Embryonic facial prominence (tissue), 1 donor: ENCODE measurements around the gene NAT14.

Experiments used
- DNase-seq: peaks from one replicate; pipeline ENCODE4 v3.0.0-alpha.2; 2016; ENCODE audit errors: extremely low spot score

The NAT14 gene

GRCh38 chr19:55471266-55471665, 13.7 kb upstream of the NAT14 start:
- no peak for DNase-seq

- DNase-seq = no peak
Measured at GRCh38 chr19:55472463-55472862, 12.5 kb upstream of the NAT14 start.

DNA sequence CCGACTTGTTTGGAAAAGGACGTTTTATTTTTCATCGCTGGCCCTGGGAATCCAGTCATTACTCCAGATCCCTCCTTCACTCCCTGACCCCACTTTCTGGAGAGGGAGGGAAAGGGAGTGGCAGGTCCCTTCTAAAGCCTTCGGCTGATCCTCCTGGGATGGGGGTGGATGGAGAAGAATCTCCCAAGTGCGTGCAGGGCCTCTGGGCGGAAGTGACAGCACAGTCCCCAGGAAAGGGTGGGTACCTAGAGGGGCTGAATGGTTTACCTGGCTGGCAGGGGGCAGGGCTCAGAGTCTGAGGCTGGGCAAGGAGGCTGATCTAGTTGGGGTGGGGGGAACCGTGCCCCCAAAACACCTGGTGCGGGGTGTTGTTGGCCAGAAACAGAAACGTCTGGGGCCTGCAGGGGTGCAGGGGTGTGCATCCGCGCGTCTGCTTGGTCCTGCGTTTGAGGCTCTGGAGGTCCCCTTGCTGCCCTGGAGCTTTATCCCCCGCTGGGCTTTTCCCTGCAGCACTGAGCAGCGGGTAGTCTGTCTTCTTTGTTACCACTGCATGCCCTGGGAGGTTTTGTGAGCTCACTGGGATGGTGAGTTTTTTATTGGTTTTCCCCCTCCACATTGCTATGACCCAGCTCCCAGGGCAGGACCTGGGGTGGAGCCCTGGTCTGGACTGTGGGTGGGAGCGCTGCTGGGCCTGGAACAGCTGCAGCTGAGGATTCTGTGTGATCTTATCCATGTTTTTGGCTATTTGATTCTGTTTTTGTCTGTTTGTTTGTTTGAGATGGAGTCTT, 11.6 kb upstream of the NAT14 start:
- DNase-seq = no peak

- DNase-seq = no peak
Measured at GRCh38 chr19:55474269-55475265, 10.4 kb upstream of the NAT14 start.

GRCh38 chr19:55476100-55476775, 8.8 kb upstream of the NAT14 start, which contains the start of gene ZNF628:
TSS of gene ZNF628 (plus strand) at chr19:55476617. CDS start at chr19:55479911, 3,294 bp downstream.
- DNase-seq = peak; percentile 96

DNA sequence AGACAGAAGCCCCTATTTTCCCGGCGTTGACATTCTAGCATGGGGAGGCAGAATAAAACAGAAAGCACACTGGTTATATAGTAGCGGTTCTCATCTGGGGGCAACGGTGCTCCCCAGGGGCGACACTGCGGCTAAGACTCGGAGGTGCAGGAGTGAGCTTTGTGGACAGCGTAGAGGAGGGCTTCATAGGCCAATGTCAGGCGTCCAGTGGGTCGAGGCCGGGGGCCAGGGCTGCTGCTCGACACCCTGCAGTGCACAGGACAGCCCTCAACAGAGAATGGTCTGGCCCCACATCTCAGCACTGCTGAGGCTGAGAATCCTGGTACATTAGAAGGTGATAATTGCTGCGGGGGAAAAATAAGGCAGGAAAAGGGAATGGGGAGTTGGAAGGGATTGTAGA, 7.1 kb upstream of the NAT14 start:
- DNase-seq = no peak

- DNase-seq = no peak
Measured at GRCh38 chr19:55478364-55478763, 6.6 kb upstream of the NAT14 start.

DNA sequence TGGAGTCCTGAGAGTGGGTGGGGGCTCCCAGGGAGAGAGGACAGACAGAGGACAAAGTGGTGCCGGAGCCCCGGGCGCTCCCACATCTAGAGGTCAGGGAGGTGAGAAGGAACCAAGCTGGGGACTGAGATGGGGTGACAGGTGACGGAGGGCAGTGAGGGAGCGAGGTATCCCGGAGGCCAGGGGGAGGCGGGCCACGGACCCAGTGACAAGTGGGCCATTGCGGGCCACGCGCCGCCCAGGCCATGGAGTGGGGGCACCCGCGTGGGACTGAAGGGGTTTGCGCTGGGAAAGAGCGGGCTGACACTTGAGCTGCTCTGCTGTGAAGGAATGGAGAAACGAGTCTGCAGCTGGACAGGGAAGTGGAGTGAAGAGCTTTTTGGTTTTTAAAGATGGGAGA, 5.9 kb upstream of the NAT14 start:
- DNase-seq = no peak

DNA sequence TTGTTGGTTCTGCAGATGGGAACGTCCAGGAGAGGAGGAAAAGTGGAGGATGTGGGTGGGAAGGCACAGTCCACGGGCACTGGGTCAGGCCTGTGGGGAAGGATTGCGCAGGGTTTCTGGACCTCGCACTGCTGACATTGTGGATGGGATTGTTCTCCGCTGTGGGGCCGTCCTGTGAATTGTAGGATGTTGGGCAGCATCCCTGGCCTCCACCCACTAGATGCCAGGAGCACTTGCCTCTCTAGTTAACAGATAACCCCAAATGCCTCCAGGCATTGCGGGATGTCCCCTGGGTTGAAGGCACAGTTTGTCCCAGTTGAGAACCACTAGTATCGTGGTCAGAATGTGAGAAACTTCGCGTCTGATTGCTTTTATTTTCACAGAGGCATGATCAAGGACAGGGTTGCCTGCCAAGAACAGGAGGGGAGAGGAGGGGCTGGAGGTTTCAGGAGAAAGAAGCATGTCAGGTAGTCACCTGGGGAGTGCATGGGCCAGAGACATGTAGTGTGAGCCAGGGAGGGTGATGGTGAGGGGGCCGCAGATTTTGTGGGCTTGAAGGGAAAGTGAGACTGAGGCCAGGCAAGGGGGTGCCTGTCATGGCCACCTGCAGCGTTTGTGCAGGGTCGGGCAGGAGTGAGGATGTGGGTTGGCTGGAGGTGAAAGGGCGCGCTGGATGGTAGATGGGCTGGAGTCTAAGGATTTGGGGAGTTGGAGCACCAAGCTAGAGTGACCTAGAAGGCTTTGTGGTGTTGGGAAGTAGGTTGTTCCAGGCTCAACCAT, 5.3 kb upstream of the NAT14 start:
- no peak for DNase-seq

GRCh38 chr19:55481148-55481793, 3.7 kb upstream of the NAT14 start:
- no peak for DNase-seq

- no peak for DNase-seq
Measured at GRCh38 chr19:55481794-55482155, 3.2 kb upstream of the NAT14 start.

DNA sequence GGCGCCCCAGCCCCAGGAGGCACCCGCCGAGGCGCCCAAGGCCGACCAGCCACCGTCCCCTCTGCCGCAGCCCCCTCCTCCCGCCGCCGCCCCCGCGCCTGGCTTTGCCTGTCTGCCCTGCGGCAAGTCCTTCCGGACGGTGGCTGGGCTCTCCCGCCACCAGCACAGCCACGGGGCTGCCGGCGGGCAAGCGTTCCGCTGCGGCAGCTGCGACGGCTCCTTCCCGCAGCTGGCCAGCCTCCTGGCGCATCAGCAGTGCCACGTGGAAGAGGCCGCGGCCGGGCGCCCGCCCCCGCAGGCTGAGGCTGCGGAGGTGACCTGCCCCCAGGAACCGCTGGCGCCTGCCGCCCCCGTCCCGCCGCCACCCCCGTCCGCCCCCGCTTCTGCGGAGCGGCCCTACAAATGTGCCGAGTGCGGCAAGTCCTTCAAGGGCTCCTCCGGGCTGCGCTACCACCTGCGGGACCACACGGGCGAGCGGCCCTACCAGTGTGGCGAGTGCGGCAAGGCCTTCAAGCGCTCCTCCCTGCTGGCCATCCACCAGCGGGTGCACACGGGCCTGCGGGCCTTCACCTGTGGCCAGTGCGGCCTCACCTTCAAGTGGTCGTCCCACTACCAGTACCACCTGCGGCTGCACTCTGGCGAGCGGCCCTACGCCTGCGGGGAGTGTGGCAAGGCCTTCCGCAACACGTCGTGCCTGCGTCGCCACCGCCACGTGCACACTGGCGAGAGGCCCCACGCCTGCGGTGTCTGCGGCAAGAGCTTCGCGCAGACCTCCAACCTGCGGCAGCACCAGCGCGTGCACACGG, 2.6 kb upstream of the NAT14 start:
- DNase-seq = no peak

- DNase-seq = no peak
Measured at GRCh38 chr19:55482967-55483705, 1.9 kb upstream of the NAT14 start.

GRCh38 chr19:55483706-55484592, 1.0 kb upstream of the NAT14 start:
- no peak for DNase-seq

DNA sequence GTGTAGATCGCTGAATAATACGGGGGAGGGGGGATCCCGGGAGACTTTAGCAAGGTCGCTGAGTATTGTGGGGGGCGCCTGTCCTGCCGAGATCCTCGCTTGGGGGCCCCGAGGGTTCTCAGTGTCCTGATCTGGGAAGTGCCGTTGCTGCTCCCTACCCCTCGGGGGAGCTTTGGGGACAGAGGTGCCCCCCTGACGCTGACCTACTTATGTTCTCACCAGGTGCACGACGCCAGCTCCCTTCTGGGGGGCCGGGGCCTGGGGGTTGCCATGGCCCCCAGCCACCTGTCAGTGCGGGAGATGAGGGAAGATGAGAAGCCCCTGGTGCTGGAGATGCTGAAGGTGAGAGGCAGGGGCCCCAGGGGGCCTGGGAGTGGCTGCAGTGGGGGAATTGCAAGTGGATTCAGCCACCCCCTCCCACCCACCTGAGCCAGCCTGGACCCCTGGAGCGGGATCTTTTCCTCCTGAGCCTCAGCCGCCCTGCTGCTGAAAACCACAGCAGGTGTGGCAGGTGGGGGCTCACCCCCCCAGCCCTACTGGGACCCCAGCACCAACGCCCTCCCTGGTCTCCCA, 537 bp downstream of the NAT14 start:
- no peak for DNase-seq

GRCh38 chr19:55486043-55486970, 1.3 kb downstream of the NAT14 start:
- DNase-seq = no peak
